MM.1S (cell line): Measurements from ENCODE around the gene BRD3.

Source experiments
- EZH2phosphoT487 ChIP-seq: fragments of 300-600 bp; sonication (generic); IDR thresholded peaks from 2 replicates; pipeline ENCODE4 v1.6.1; 2018; ENCODE audit warnings: antibody characterized with exemption, low read length
- TF ChIP-seq, protein P1 (sequence below): fragments of 300-600 bp; sonication (generic); IDR thresholded peaks from 2 replicates; pipeline ENCODE4 v1.5.1; 2016; ENCODE audit warnings: antibody characterized with exemption, low read length, mixed read lengths

DNA sequence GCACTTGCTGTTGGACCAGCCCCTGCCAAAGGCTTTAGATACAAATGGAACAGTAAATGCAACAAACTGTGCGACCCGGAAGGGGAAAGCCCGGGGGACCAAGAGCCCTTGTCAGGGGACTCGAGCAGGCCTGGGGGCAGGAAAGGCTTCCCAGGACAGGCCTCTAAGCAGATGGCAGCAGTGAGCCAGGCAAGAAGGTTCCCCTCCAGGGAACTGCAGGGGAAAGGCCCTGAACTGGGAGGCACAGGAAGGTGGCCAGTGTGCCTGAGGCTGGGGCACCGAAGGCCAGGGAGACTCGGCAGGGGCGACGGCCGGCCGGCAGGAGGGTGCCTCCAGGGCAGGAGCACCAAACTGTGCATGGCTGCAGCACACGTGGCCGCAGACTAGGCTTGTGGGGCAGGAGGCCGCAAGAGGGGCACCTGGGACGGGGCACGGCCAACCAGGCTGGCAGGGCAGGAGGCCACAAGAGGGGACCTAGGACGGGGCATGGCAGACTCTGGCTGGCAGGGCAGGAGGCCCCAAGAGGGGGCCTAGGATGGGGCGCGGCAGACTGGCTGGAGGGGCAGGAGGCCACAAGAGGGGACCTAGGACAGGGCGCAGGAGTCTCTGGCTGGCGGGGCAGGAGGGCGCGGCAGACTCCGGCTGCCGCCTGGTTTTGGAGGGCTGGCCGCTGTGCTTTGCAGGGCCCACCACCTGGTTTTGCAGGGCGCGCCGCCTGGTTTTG lies 85.7 kb downstream of the BRD3 start:
- TF ChIP-seq, protein P1, sequence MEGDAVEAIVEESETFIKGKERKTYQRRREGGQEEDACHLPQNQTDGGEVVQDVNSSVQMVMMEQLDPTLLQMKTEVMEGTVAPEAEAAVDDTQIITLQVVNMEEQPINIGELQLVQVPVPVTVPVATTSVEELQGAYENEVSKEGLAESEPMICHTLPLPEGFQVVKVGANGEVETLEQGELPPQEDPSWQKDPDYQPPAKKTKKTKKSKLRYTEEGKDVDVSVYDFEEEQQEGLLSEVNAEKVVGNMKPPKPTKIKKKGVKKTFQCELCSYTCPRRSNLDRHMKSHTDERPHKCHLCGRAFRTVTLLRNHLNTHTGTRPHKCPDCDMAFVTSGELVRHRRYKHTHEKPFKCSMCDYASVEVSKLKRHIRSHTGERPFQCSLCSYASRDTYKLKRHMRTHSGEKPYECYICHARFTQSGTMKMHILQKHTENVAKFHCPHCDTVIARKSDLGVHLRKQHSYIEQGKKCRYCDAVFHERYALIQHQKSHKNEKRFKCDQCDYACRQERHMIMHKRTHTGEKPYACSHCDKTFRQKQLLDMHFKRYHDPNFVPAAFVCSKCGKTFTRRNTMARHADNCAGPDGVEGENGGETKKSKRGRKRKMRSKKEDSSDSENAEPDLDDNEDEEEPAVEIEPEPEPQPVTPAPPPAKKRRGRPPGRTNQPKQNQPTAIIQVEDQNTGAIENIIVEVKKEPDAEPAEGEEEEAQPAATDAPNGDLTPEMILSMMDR = no peak
- no peak for TF ChIP-seq EZH2phosphoT487
